ENCODE data around the gene GPR37L1.

Gene GPR37L1

GRCh38 chr1:202086579-202087350 lies 36.0 kb upstream of the GPR37L1 start:
- no peaks in the 10 kb centered on the region for H3K4me1 ChIP-seq (ENCODE audit: control insufficient read depth, insufficient read depth, low read length)
- no peak overlapping the region for H3K9ac ChIP-seq (ENCODE audit: low read length in 2 of 2)
- no peaks in the 10 kb centered on the region for H3K36me3 ChIP-seq (ENCODE audit: control insufficient read depth in 2 of 2, insufficient read depth in 2 of 2, low read length in 2 of 2)
- H3K27ac ChIP-seq (ENCODE audit: low read length), result no peak overlapping the region
- no peaks in the 10 kb centered on the region for H3K27me3 ChIP-seq (ENCODE audit: control insufficient read depth in 1 of 2, insufficient read depth in 2 of 2, low read length in 2 of 2)
- no peak overlapping the region for H3K4me3 ChIP-seq (ENCODE audit: low read length in 2 of 2)
- H3K9me3 ChIP-seq (ENCODE audit: control insufficient read depth in 2 of 2, low read length in 2 of 2), result no peaks in the 10 kb centered on the region

GRCh38 chr1:202088206-202088605 lies 34.5 kb upstream of the GPR37L1 start:
- Histone ChIP-seq H3K27me3 (ENCODE audit: control insufficient read depth in 1 of 2, insufficient read depth in 2 of 2, low read length in 2 of 2) (no peaks in the 10 kb centered on the region), H3K27ac (ENCODE audit: low read length) (no peak overlapping the region), H3K4me1 (ENCODE audit: control insufficient read depth, insufficient read depth, low read length) (no peaks in the 10 kb centered on the region), H3K4me3 (ENCODE audit: low read length in 2 of 2) (no peak overlapping the region), H3K9me3 (ENCODE audit: control insufficient read depth in 2 of 2, low read length in 2 of 2) (no peaks in the 10 kb centered on the region), H3K9ac (ENCODE audit: low read length in 2 of 2) (no peak overlapping the region), H3K36me3 (ENCODE audit: control insufficient read depth in 2 of 2, insufficient read depth in 2 of 2, low read length in 2 of 2) (no peaks in the 10 kb centered on the region)

GRCh38 chr1:202090994-202091393 lies 31.7 kb upstream of the GPR37L1 start:
- H3K4me3 ChIP-seq (ENCODE audit: low read length in 2 of 2), result no peak overlapping the region

GRCh38 chr1:202093858-202094257 lies 28.9 kb upstream of the GPR37L1 start:
- H3K36me3 ChIP-seq (ENCODE audit: control insufficient read depth in 2 of 2, insufficient read depth in 2 of 2, low read length in 2 of 2), result no peaks in the 10 kb centered on the region

More at GRCh38 chr1:202090994-202091393, 31.7 kb upstream of the GPR37L1 start:
- Histone ChIP-seq H3K36me3 (ENCODE audit: control insufficient read depth in 2 of 2, insufficient read depth in 2 of 2, low read length in 2 of 2) (no peaks in the 10 kb centered on the region), H3K9ac (ENCODE audit: low read length in 2 of 2) (no peak overlapping the region), H3K27me3 (ENCODE audit: control insufficient read depth in 1 of 2, insufficient read depth in 2 of 2, low read length in 2 of 2) (no peaks in the 10 kb centered on the region), H3K27ac (ENCODE audit: low read length) (no peak overlapping the region), H3K4me1 (ENCODE audit: control insufficient read depth, insufficient read depth, low read length) (no peaks in the 10 kb centered on the region), H3K9me3 (ENCODE audit: control insufficient read depth in 2 of 2, low read length in 2 of 2) (no peaks in the 10 kb centered on the region)

GRCh38 chr1:202101184-202101583 lies 21.5 kb upstream of the GPR37L1 start:
- Histone ChIP-seq H3K9me3 (ENCODE audit: control insufficient read depth in 2 of 2, low read length in 2 of 2) (no peaks in the 10 kb centered on the region), H3K36me3 (ENCODE audit: control insufficient read depth in 2 of 2, insufficient read depth in 2 of 2, low read length in 2 of 2) (no peaks in the 10 kb centered on the region), H3K27ac (ENCODE audit: low read length) (no peak overlapping the region), H3K27me3 (ENCODE audit: control insufficient read depth in 1 of 2, insufficient read depth in 2 of 2, low read length in 2 of 2) (no peaks in the 10 kb centered on the region), H3K9ac (ENCODE audit: low read length in 2 of 2) (no peak overlapping the region), H3K4me1 (ENCODE audit: control insufficient read depth, insufficient read depth, low read length) (no peaks in the 10 kb centered on the region), H3K4me3 (ENCODE audit: low read length in 2 of 2) (no peak overlapping the region)

More at GRCh38 chr1:202093858-202094257, 28.9 kb upstream of the GPR37L1 start:
- Histone ChIP-seq H3K27ac (ENCODE audit: low read length) (no peak overlapping the region), H3K4me3 (ENCODE audit: low read length in 2 of 2) (no peak overlapping the region), H3K9ac (ENCODE audit: low read length in 2 of 2) (no peak overlapping the region), H3K4me1 (ENCODE audit: control insufficient read depth, insufficient read depth, low read length) (no peaks in the 10 kb centered on the region), H3K9me3 (ENCODE audit: control insufficient read depth in 2 of 2, low read length in 2 of 2) (no peaks in the 10 kb centered on the region), H3K27me3 (ENCODE audit: control insufficient read depth in 1 of 2, insufficient read depth in 2 of 2, low read length in 2 of 2) (no peaks in the 10 kb centered on the region)

GRCh38 chr1:202104073-202104472 lies 18.6 kb upstream of the GPR37L1 start:
- H3K9ac ChIP-seq (ENCODE audit: low read length in 2 of 2), result no peak overlapping the region
- no peak overlapping the region for H3K4me3 ChIP-seq (ENCODE audit: low read length in 2 of 2)
- H3K27me3 ChIP-seq (ENCODE audit: control insufficient read depth in 1 of 2, insufficient read depth in 2 of 2, low read length in 2 of 2), result no peaks in the 10 kb centered on the region
- H3K27ac ChIP-seq (ENCODE audit: low read length), result no peak overlapping the region
- H3K9me3 ChIP-seq (ENCODE audit: control insufficient read depth in 2 of 2, low read length in 2 of 2), result no peaks in the 10 kb centered on the region
- H3K4me1 ChIP-seq (ENCODE audit: control insufficient read depth, insufficient read depth, low read length), result no peaks in the 10 kb centered on the region
- no peaks in the 10 kb centered on the region for H3K36me3 ChIP-seq (ENCODE audit: control insufficient read depth in 2 of 2, insufficient read depth in 2 of 2, low read length in 2 of 2)

GRCh38 chr1:202105571-202106339 lies 17.0 kb upstream of the GPR37L1 start:
- Histone ChIP-seq H3K9ac (ENCODE audit: low read length in 2 of 2) (no peak overlapping the region), H3K4me1 (ENCODE audit: control insufficient read depth, insufficient read depth, low read length) (no peaks in the 10 kb centered on the region), H3K4me3 (ENCODE audit: low read length in 2 of 2) (no peak overlapping the region), H3K36me3 (ENCODE audit: control insufficient read depth in 2 of 2, insufficient read depth in 2 of 2, low read length in 2 of 2) (no peaks in the 10 kb centered on the region), H3K27me3 (ENCODE audit: control insufficient read depth in 1 of 2, insufficient read depth in 2 of 2, low read length in 2 of 2) (no peaks in the 10 kb centered on the region), H3K27ac (ENCODE audit: low read length) (no peak overlapping the region), H3K9me3 (ENCODE audit: control insufficient read depth in 2 of 2, low read length in 2 of 2) (no peaks in the 10 kb centered on the region)

- no peaks in the 10 kb centered on the region for H3K4me1 ChIP-seq (ENCODE audit: control insufficient read depth, insufficient read depth, low read length)
- no peak overlapping the region for H3K27ac ChIP-seq (ENCODE audit: low read length)
- H3K9me3 ChIP-seq (ENCODE audit: control insufficient read depth in 2 of 2, low read length in 2 of 2), result no peaks in the 10 kb centered on the region
- H3K9ac ChIP-seq (ENCODE audit: low read length in 2 of 2), result no peak overlapping the region
- H3K4me3 ChIP-seq (ENCODE audit: low read length in 2 of 2), result no peak overlapping the region
- H3K36me3 ChIP-seq (ENCODE audit: control insufficient read depth in 2 of 2, insufficient read depth in 2 of 2, low read length in 2 of 2), result no peaks in the 10 kb centered on the region
- no peaks in the 10 kb centered on the region for H3K27me3 ChIP-seq (ENCODE audit: control insufficient read depth in 1 of 2, insufficient read depth in 2 of 2, low read length in 2 of 2)
These were observed 16.1 kb upstream of the GPR37L1 start for GRCh38 chr1:202106340-202107254.

- Histone ChIP-seq H3K27me3 (ENCODE audit: control insufficient read depth in 1 of 2, insufficient read depth in 2 of 2, low read length in 2 of 2) (no peaks in the 10 kb centered on the region), H3K27ac (ENCODE audit: low read length) (no peak overlapping the region), H3K9ac (ENCODE audit: low read length in 2 of 2) (no peak overlapping the region), H3K4me1 (ENCODE audit: control insufficient read depth, insufficient read depth, low read length) (no peaks in the 10 kb centered on the region), H3K36me3 (ENCODE audit: control insufficient read depth in 2 of 2, insufficient read depth in 2 of 2, low read length in 2 of 2) (no peaks in the 10 kb centered on the region), H3K4me3 (ENCODE audit: low read length in 2 of 2) (no peak overlapping the region), H3K9me3 (ENCODE audit: control insufficient read depth in 2 of 2, low read length in 2 of 2) (no peaks in the 10 kb centered on the region)
These were observed 15.4 kb upstream of the GPR37L1 start for GRCh38 chr1:202107321-202107761.
